ENCODE measurements around the gene PCGF3. TPM values are rescaled to one million over a fixed set of nuclear protein-coding genes. Genes with fewer than 3 reads are reported as not detected.

Gene PCGF3
- total RNA-seq, 1 experiment from 2014 or later, result 66.3 TPM

GRCh38 chr4:788006-788635 is 82.5 kb downstream of the PCGF3 start:
- CTCF ChIA-PET, result no interaction called here
- no TSS peak for BruUV-seq (replicated peaks)

More at GRCh38 chr4:788006-788635, 82.5 kb downstream of the PCGF3 start:
- DNase-seq (ENCODE audit: low read depth, low spot score), result no peak
- H3K9me2 ChIP-seq (ENCODE audit: insufficient read depth), result no peaks in the 10 kb centered on the region
- no peaks in the 10 kb centered on the region for H3K36me3 ChIP-seq (ENCODE audit: control insufficient read depth in 1 of 2, insufficient read depth in 2 of 2, low read length in 2 of 2)
- H3K9ac ChIP-seq (ENCODE audit: low read length), result no peak overlapping the region
- no peak for ATAC-seq
- H3K9me3 ChIP-seq (ENCODE audit: control insufficient read depth in 1 of 2, insufficient read depth in 1 of 2, low read depth in 1 of 2, low read length in 2 of 2), result no peaks in the 10 kb centered on the region
- H3K79me2 ChIP-seq (ENCODE audit: insufficient read depth, low read length), result no peaks in the 10 kb centered on the region
- RAD21 ChIA-PET (ENCODE audit: low non-redundant PET in 1 of 2, low total read pairs in 2 of 2, uncharacterized antibody in 2 of 2, unreplicated experiment in 2 of 2), result no interaction called here
- H2AFZ ChIP-seq (ENCODE audit: low read depth, low read length, poor library complexity, severe bottlenecking), result no peak overlapping the region
- H3K4me3 ChIP-seq (replicated peaks in 1 of 2; ENCODE audit: low read depth in 1 of 2, low read length in 2 of 2), result no peak overlapping the region
- H4K20me1 ChIP-seq (ENCODE audit: insufficient read depth), result no peaks in the 10 kb centered on the region
- POLR2A ChIA-PET, result no interaction called here
- H3K4me1 ChIP-seq (ENCODE audit: control insufficient read depth in 1 of 2, insufficient read depth in 2 of 2, low read length in 2 of 2), result peaks cover 0 to 2% of the 10 kb centered on the region in 2 experiments; a peak in 2 of 4 replicates
- TF ChIP-seq CEBPB (IDR thresholded peaks at IDR 0.05; ENCODE audit: low read depth), result no peak
- no peak for TF ChIP-seq POLR2AphosphoS5 (IDR thresholded peaks at IDR 0.05; ENCODE audit: low read depth, low read length)
- TF ChIP-seq MAX (IDR thresholded peaks at IDR 0.05), result no peak
- TF ChIP-seq SIN3A (IDR thresholded peaks at IDR 0.05; ENCODE audit: low read depth), result no peak
- TF ChIP-seq ZBTB33 (IDR thresholded peaks at IDR 0.05; ENCODE audit: extremely low read depth, insufficient replicate concordance, low read length), result no peak
- no peak for TF ChIP-seq SRF (IDR thresholded peaks at IDR 0.05; ENCODE audit: low read depth)
- no peak for TF ChIP-seq ELF1 (IDR thresholded peaks at IDR 0.05; ENCODE audit: borderline replicate concordance, low read depth)
- no peak for TF ChIP-seq EGR1 (IDR thresholded peaks at IDR 0.05; ENCODE audit: low read depth)
- TF ChIP-seq ZFX (IDR thresholded peaks at IDR 0.05), result no peak
- no peak for TF ChIP-seq SP1 (IDR thresholded peaks at IDR 0.05; ENCODE audit: low read depth)
- TF ChIP-seq POLR2A (IDR thresholded peaks at IDR 0.05; ENCODE audit: borderline replicate concordance, extremely low read depth, insufficient read depth, insufficient read length), result no peak
- no peak overlapping the region for H3K27ac ChIP-seq (ENCODE audit: low read depth, low read length)
- H3K27me3 ChIP-seq (ENCODE audit: insufficient read depth, low read length), result no peaks in the 10 kb centered on the region
- intact Hi-C loops (cut with micrococcal nuclease), result no loop called here
- H3K4me2 ChIP-seq (ENCODE audit: low read length), result no peak overlapping the region
